ENCODE results near the gene FAM9C.

DNA sequence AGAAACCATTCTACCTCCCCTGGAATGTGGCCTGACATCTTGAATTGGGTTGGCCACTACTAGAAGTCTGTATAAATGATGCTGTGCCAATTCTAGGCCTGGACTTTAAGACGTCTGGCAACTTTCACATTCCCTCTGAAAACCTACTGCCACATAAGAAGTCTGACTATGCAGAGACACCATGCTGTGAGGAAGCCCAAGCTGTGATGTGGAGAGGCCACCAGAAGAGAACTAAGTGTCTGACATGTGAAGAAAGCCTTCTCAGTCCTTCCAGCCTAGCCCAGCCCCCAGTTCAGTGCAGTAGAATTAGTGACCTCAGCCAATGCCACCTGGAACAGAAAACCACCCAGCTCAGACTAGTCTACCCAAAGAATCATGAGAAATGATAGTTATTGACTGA, 24.2 kb upstream of the FAM9C start:
- TF ChIP-seq POLR2A (IDR thresholded peaks at IDR 0.05; ENCODE audit: low read depth, low read length) (no peak), POLR2AphosphoS5 (IDR thresholded peaks at IDR 0.05; ENCODE audit: insufficient read depth, low read depth, low read length) (no peak), MYC (IDR thresholded peaks at IDR 0.05; ENCODE audit: low read depth, low read length) (no peak), EZH2 (IDR thresholded peaks at IDR 0.05; ENCODE audit: borderline replicate concordance, low read depth, low read length, severe bottlenecking) (no peak), FOS (IDR thresholded peaks at IDR 0.05; ENCODE audit: borderline replicate concordance, insufficient read depth, low read length) (no peak)
- TF ChIP-seq, protein P1, sequence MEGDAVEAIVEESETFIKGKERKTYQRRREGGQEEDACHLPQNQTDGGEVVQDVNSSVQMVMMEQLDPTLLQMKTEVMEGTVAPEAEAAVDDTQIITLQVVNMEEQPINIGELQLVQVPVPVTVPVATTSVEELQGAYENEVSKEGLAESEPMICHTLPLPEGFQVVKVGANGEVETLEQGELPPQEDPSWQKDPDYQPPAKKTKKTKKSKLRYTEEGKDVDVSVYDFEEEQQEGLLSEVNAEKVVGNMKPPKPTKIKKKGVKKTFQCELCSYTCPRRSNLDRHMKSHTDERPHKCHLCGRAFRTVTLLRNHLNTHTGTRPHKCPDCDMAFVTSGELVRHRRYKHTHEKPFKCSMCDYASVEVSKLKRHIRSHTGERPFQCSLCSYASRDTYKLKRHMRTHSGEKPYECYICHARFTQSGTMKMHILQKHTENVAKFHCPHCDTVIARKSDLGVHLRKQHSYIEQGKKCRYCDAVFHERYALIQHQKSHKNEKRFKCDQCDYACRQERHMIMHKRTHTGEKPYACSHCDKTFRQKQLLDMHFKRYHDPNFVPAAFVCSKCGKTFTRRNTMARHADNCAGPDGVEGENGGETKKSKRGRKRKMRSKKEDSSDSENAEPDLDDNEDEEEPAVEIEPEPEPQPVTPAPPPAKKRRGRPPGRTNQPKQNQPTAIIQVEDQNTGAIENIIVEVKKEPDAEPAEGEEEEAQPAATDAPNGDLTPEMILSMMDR (IDR thresholded peaks at IDR 0.05; ENCODE audit: extremely low read depth in 1 of 2, insufficient read depth in 1 of 2, low read depth in 1 of 2, low read length in 2 of 2), result no peak
- TF ChIP-seq, protein P2, sequence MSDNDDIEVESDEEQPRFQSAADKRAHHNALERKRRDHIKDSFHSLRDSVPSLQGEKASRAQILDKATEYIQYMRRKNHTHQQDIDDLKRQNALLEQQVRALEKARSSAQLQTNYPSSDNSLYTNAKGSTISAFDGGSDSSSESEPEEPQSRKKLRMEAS (IDR thresholded peaks at IDR 0.05; ENCODE audit: insufficient read depth, insufficient read length), result no peak

All from endothelial cell of umbilical vein (primary cell).